Activated naive CD8-positive, alpha-beta T cell treated with anti-CD3 and anti-CD28 coated beads, Interleukin-2, amount 50 U/mL, for 24 hours (primary cell): ENCODE data around the gene PLEKHA7.
"Not testable (repeated sequence)": the region's sequence is repeated elsewhere in the genome, so short reads cannot be mapped to it uniquely, and the experiment has no call there.

Experiments
- ATAC-seq: fragments of 150-1000 bp; cut with Tn5 transposase; one replicate; pipeline ENCODE4 v1.10.0; 2021
- DNase-seq: peaks from one replicate; pipeline ENCODE4 v3.0.0; 2021
- H3K27ac Mint-ChIP-seq: one replicate; pipeline ENCODE4 v1.8.0; 2021; ENCODE audit warnings: mild to moderate bottlenecking, mixed read lengths
- H3K27me3 Mint-ChIP-seq: one replicate; pipeline ENCODE4 v1.8.0; 2021; ENCODE audit warnings: mixed read lengths
- H3K36me3 Mint-ChIP-seq: one replicate; pipeline ENCODE4 v1.8.0; 2021; ENCODE audit warnings: low read depth, mixed read lengths
- H3K4me1 Mint-ChIP-seq: one replicate; pipeline ENCODE4 v1.8.0; 2021; ENCODE audit warnings: mixed read lengths
- H3K4me3 Mint-ChIP-seq: one replicate; pipeline ENCODE4 v1.8.0; 2021; ENCODE audit warnings: mild to moderate bottlenecking, moderate library complexity, mixed read lengths
- H3K9me3 Mint-ChIP-seq: one replicate; pipeline ENCODE4 v1.8.0; 2021; ENCODE audit warnings: mixed read lengths

Gene PLEKHA7

GRCh38 chr11:16864428-16864827 is 149.8 kb downstream of the PLEKHA7 start:
- H3K27ac Mint-ChIP-seq: peak overlapping the region; percentile 74
- not testable (repeated sequence) for H3K9me3 Mint-ChIP-seq, H3K27me3 Mint-ChIP-seq, H3K4me3 Mint-ChIP-seq
- DNase-seq (peak; percentile 24), ATAC-seq (peak; percentile 57)
- peaks cover 18% of the 10 kb centered on the region for H3K36me3 Mint-ChIP-seq
- peaks cover 32% of the 10 kb centered on the region for H3K4me1 Mint-ChIP-seq

GRCh38 chr11:16863389-16863788 is 150.8 kb downstream of the PLEKHA7 start:
- no peak for DNase-seq
- Mint-ChIP-seq H3K4me3 (no peak overlapping the region), H3K27ac (no peak overlapping the region), H3K36me3 (peaks cover 18% of the 10 kb centered on the region), H3K9me3 (peaks cover 7% of the 10 kb centered on the region), H3K4me1 (peaks cover 32% of the 10 kb centered on the region), H3K27me3 (peaks cover 8% of the 10 kb centered on the region)
- ATAC-seq: peak; percentile 9

- Mint-ChIP-seq H3K9me3 (peaks cover 7% of the 10 kb centered on the region), H3K4me3 (peak overlapping the region; percentile 31), H3K4me1 (peaks cover 31% of the 10 kb centered on the region), H3K27ac (no peak overlapping the region), H3K27me3 (peaks cover 8% of the 10 kb centered on the region), H3K36me3 (peaks cover 17% of the 10 kb centered on the region)
- DNase-seq: no peak
- ATAC-seq: no peak
Measured at GRCh38 chr11:16862726-16863125, 151.5 kb downstream of the PLEKHA7 start.

GRCh38 chr11:16861862-16862261 is 152.4 kb downstream of the PLEKHA7 start:
- Mint-ChIP-seq H3K27me3 (peaks cover 8% of the 10 kb centered on the region), H3K4me1 (peaks cover 28% of the 10 kb centered on the region), H3K36me3 (peaks cover 16% of the 10 kb centered on the region), H3K4me3 (peak overlapping the region; percentile 31), H3K27ac (peak overlapping the region; percentile 50), H3K9me3 (peaks cover 7% of the 10 kb centered on the region)
- DNase-seq (no peak), ATAC-seq (no peak)

- H3K4me3 Mint-ChIP-seq: no peak overlapping the region
- peaks cover 7% of the 10 kb centered on the region for H3K9me3 Mint-ChIP-seq
- H3K27me3 Mint-ChIP-seq: peaks cover 8% of the 10 kb centered on the region
- peaks cover 14% of the 10 kb centered on the region for H3K36me3 Mint-ChIP-seq
- H3K4me1 Mint-ChIP-seq: peaks cover 25% of the 10 kb centered on the region
- no peak overlapping the region for H3K27ac Mint-ChIP-seq
- DNase-seq (no peak), ATAC-seq (no peak)
Measured at GRCh38 chr11:16860617-16861016, 153.6 kb downstream of the PLEKHA7 start.

- DNase-seq: no peak
- Mint-ChIP-seq H3K36me3 (peaks cover 11% of the 10 kb centered on the region), H3K4me1 (peaks cover 19% of the 10 kb centered on the region)
Measured at GRCh38 chr11:16859651-16860050, 154.6 kb downstream of the PLEKHA7 start.

GRCh38 chr11:16857186-16857585 is 157.0 kb downstream of the PLEKHA7 start:
- no peak for ATAC-seq
- Mint-ChIP-seq H3K4me3 (no peak overlapping the region), H3K9me3 (no peaks in the 10 kb centered on the region), H3K27me3 (peaks cover 6% of the 10 kb centered on the region), H3K27ac (no peak overlapping the region), H3K4me1 (peaks cover 5% of the 10 kb centered on the region), H3K36me3 (peaks cover under 1% of the 10 kb centered on the region)
- DNase-seq: no peak

More at GRCh38 chr11:16859651-16860050, 154.6 kb downstream of the PLEKHA7 start:
- Mint-ChIP-seq H3K27me3 (peaks cover 8% of the 10 kb centered on the region), H3K9me3 (peaks cover 2% of the 10 kb centered on the region), H3K27ac (no peak overlapping the region), H3K4me3 (no peak overlapping the region)
- ATAC-seq: no peak

- DNase-seq (no peak), ATAC-seq (no peak)
- H3K9me3 Mint-ChIP-seq: no peaks in the 10 kb centered on the region
- peaks cover 3% of the 10 kb centered on the region for H3K27me3 Mint-ChIP-seq
- no peaks in the 10 kb centered on the region for H3K36me3 Mint-ChIP-seq
- H3K27ac Mint-ChIP-seq: no peak overlapping the region
- H3K4me1 Mint-ChIP-seq: no peaks in the 10 kb centered on the region
- H3K4me3 Mint-ChIP-seq: no peak overlapping the region
Measured at GRCh38 chr11:16856022-16856471, 158.2 kb downstream of the PLEKHA7 start.

- H3K36me3 Mint-ChIP-seq: no peaks in the 10 kb centered on the region
- DNase-seq (no peak), ATAC-seq (no peak)
- H3K4me1 Mint-ChIP-seq: no peaks in the 10 kb centered on the region
- H3K27ac Mint-ChIP-seq: no peak overlapping the region
- H3K4me3 Mint-ChIP-seq: no peak overlapping the region
- peaks cover 3% of the 10 kb centered on the region for H3K27me3 Mint-ChIP-seq
- H3K9me3 Mint-ChIP-seq: no peaks in the 10 kb centered on the region
Measured at GRCh38 chr11:16854979-16855378, 159.2 kb downstream of the PLEKHA7 start.

- no peaks in the 10 kb centered on the region for H3K36me3 Mint-ChIP-seq
- H3K27ac Mint-ChIP-seq: no peak overlapping the region
- H3K9me3 Mint-ChIP-seq: no peaks in the 10 kb centered on the region
- no peak for ATAC-seq
- H3K4me1 Mint-ChIP-seq: no peaks in the 10 kb centered on the region
- no peak for DNase-seq
- H3K27me3 Mint-ChIP-seq: peaks cover 3% of the 10 kb centered on the region
- no peak overlapping the region for H3K4me3 Mint-ChIP-seq
Measured at GRCh38 chr11:16853859-16854258, 160.4 kb downstream of the PLEKHA7 start.

GRCh38 chr11:16853266-16853665 is 160.9 kb downstream of the PLEKHA7 start:
- DNase-seq (no peak), ATAC-seq (no peak)
- no peak overlapping the region for H3K27ac Mint-ChIP-seq
- H3K4me1 Mint-ChIP-seq: no peaks in the 10 kb centered on the region
- no peaks in the 10 kb centered on the region for H3K36me3 Mint-ChIP-seq
- H3K9me3 Mint-ChIP-seq: no peaks in the 10 kb centered on the region
- H3K4me3 Mint-ChIP-seq: no peak overlapping the region
- H3K27me3 Mint-ChIP-seq: no peaks in the 10 kb centered on the region

- Mint-ChIP-seq H3K4me3 (no peak overlapping the region), H3K36me3 (peaks cover 8% of the 10 kb centered on the region), H3K9me3 (no peaks in the 10 kb centered on the region), H3K27ac (no peak overlapping the region), H3K4me1 (no peaks in the 10 kb centered on the region), H3K27me3 (no peaks in the 10 kb centered on the region)
- no peak for DNase-seq
- ATAC-seq: peak; percentile 27
Measured at GRCh38 chr11:16846305-16846704, 167.9 kb downstream of the PLEKHA7 start.

GRCh38 chr11:16844268-16844771 is 169.9 kb downstream of the PLEKHA7 start:
- Mint-ChIP-seq H3K9me3 (no peaks in the 10 kb centered on the region), H3K4me3 (no peak overlapping the region), H3K4me1 (no peaks in the 10 kb centered on the region), H3K36me3 (peaks cover 8% of the 10 kb centered on the region), H3K27ac (no peak overlapping the region), H3K27me3 (no peaks in the 10 kb centered on the region)
- no peak for ATAC-seq
- DNase-seq: no peak

- DNase-seq: no peak
- no peaks in the 10 kb centered on the region for H3K9me3 Mint-ChIP-seq
- H3K27ac Mint-ChIP-seq: no peak overlapping the region
- peaks cover 8% of the 10 kb centered on the region for H3K36me3 Mint-ChIP-seq
- no peak for ATAC-seq
- no peak overlapping the region for H3K4me3 Mint-ChIP-seq
- no peaks in the 10 kb centered on the region for H3K4me1 Mint-ChIP-seq
- H3K27me3 Mint-ChIP-seq: no peaks in the 10 kb centered on the region
Measured at GRCh38 chr11:16843294-16843693, 170.9 kb downstream of the PLEKHA7 start.

- DNase-seq: no peak
- Mint-ChIP-seq H3K9me3 (no peaks in the 10 kb centered on the region), H3K36me3 (peaks cover 3% of the 10 kb centered on the region), H3K27ac (no peak overlapping the region), H3K27me3 (no peaks in the 10 kb centered on the region), H3K4me3 (no peak overlapping the region), H3K4me1 (no peaks in the 10 kb centered on the region)
- no peak for ATAC-seq
Measured at GRCh38 chr11:16841984-16842383, 172.2 kb downstream of the PLEKHA7 start.

GRCh38 chr11:16841481-16841880 is 172.7 kb downstream of the PLEKHA7 start:
- Mint-ChIP-seq H3K4me3 (no peak overlapping the region), H3K36me3 (peaks cover 3% of the 10 kb centered on the region), H3K27me3 (no peaks in the 10 kb centered on the region), H3K27ac (no peak overlapping the region), H3K9me3 (no peaks in the 10 kb centered on the region), H3K4me1 (no peaks in the 10 kb centered on the region)
- ATAC-seq: no peak
- no peak for DNase-seq
